Medulla oblongata (tissue), 1 donor: Measurements from ENCODE around the gene SFTA2.
"Not testable (repeated sequence)": the region's sequence is repeated elsewhere in the genome, so short reads cannot be mapped to it uniquely, and the experiment has no call there.

Experiments used
- DNase-seq: peaks from one replicate; pipeline ENCODE4 v3.0.0-alpha.2; 2015; ENCODE audit errors: extremely low spot score

SFTA2 gene

DNA sequence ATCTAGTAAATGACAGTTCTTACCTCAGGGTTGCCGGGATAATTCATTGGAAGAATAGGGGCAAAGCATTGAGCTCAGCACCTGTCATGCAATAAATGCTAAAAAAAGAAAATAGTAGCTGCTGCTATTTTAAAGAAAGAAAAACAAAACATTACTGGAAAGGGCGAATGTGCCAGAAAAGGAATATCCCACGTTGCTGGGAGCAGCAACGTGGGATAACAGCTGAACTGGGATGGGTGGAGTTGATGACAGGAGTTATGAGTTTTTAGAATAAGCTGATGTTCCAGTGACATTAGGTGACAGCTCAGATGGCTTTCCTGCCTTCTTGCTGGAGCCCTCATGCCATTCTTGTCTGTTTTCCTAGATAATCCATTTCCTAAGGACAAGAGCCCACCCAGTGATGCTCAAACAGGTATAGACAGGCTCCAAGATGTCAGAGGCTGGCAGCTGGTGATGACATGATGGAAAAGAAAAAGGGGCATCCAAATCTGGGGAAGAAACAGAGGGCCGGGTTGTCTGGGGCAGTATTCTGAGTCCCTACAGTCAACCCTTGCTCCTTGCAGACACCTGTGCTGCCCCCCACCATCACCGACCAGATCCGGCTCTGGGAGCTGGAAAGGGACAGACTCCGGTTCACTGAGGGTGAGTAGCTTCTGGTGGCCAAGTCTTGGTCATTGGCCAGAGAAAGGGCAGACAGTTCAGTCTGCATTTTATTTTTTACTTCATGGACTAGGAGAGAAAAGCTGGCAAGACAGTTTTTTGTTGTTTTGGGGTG is 19.0 kb downstream of the SFTA2 start:
- DNase-seq: no peak

DNA sequence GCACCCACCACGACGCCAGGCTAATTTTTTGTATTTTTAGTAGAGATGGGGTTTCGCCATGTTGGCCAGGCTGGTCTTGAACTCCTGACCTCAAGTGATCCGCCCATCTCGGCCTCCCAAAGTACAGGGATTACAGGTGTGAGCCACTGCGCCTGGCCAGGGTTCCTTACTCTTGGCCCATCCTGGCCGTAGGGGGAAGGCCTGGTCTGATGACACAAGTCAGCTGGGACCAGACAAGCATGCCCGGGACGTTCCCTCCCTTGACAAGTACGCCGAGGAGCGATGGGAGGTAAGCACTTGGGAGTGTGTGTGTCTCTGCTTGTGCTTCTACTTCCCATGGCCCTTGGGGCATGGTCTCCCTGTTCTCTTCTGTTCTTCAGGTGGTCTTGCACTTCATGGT is 21.5 kb downstream of the SFTA2 start:
- DNase-seq: not testable (repeated sequence)

DNA sequence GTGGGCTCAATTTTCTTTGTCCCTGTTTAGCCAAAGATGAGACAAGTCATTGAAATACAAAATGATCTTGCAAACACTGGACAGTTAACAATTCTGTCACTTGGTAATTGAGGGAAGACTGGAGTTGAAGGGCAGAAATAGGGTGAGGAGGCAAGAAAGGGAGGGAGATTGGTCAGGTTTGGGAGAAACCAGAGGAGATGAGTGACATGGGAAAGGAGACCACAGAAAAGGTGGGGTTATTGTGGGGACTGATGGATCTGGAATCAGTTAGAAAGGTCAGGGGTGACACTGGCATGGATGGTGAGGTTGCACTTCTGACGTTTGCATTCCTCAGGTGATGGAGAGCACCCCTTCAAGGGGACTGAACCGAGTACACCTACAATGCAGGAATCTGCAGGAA is 23.3 kb downstream of the SFTA2 start:
- DNase-seq: no peak

DNA sequence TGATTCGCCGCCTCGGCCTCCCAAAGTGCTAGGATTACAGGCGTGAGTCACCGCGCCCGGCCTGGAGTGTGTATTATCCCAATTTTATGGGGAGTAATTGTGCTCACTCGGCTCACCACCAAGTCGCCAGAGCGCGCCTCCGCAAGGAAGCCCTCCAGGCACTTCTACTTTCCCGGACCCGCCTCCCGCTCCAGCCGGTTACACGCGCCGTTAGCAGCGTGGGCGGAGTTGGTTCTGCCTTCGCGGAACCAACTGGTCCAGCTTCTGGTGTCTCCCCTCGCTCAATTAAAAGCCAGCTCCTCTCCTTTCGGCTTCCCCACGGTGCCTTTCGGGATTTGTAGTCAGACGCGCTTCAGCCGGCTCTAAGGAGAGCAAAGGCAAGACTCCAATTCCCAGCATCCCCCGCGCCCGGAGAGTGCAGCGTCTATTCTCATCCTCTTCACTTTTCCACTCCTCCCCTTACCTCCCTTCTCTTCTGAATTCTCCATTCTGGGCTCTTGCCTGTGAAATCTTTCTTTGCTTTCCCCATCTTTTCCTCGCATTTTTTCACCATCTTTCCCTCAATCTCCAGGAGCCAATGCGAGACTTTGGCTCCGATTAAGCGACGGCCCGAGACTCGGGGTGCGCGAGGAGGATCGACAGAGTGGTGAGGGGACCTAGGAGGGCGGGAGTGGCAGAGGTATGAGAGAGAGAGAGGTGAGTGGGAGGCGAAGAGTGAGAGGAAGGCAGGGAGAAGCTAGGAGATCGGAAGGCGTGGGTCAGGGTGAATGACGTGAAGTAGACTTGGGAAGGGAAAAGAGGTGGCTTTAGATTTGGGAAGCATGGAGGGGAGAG is 24.0 kb downstream of the SFTA2 start, which contains the start of gene GTF2H4:
Gene GTF2H4, plus strand, starts transcription at position 450 of the 834 bp plus-strand sequence.
- peak; percentile 99 for DNase-seq

DNA sequence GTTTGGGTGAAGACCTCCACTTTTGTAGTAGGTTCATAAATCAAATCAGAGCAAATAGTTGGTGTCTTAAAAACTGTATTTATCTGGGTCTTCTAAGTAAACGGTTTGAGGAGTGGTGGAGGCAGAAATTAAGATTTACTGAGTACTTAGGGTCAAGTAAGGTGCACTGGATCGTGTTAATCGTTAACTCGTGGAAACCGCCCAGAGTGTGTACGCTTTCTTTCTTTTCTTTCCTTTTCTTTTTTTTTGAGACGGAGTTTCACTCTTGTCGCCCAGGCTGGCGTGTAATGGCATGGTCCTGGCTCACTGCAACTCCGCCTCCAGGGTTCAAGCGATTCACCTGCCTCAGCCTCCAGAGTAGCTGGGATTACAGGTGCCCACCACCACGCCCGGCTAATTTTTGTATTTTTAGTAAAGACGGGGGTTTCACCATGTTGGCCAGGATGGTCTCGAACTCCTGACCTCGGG is 24.6 kb downstream of the SFTA2 start:
- DNase-seq: not testable (repeated sequence)

DNA sequence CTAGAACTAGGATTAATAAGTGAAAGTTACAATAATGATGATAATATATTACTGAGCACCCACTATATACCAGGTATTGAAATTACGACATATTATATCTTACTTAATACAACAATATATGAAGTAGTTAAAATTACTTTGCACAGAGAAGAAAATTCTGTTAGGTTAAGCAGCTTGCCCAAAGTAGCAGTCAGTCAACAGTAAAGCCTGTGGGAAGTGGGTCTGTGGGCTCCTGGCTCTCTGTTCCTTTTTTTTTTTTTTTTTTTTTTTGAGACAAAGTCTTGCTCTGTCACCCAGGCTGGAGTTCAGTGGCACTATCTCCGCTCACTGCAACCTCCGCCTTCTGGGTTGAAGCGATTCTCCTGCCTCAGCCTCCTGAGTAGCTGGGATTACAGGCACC is 28.7 kb downstream of the SFTA2 start:
- DNase-seq: no peak

DNA sequence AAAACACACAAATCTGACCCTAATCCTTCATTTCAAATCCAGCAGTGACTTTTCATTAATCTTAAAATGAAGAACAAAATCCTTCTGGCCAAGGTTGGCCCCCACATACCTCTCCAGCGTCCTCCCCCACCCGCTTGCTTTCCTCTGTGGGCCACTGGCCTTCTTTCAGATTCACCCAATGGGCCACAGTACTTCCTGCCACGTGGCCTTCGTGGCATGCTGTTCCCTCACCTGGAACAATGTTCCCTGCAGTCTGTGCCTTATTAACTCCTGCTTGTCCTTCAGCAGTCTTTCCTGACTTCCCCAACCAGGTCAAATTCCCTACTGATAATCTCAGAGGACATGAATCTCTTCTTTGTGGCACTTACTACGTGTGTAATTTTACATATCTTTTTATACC is 29.3 kb downstream of the SFTA2 start:
- DNase-seq: no peak

DNA sequence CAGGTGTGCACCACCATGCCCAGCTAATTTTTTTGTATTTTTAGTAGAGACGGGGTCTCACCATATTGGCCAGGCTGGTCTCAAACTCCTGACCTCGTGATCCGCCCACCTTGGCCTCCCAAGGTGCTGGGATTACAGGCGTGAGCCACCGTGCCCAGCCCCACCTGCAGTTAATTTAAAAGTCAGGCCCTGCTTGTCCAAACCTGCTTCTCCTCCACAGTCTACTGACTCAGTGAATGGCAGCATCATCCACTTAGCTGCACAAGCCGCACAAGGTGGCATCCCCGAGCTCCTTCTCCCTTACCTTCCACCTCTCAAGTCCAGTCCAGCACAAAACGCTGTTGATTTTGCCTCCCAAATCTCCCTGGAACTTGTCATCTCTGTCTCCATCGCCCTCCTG is 29.8 kb downstream of the SFTA2 start:
- DNase-seq: not testable (repeated sequence)

DNA sequence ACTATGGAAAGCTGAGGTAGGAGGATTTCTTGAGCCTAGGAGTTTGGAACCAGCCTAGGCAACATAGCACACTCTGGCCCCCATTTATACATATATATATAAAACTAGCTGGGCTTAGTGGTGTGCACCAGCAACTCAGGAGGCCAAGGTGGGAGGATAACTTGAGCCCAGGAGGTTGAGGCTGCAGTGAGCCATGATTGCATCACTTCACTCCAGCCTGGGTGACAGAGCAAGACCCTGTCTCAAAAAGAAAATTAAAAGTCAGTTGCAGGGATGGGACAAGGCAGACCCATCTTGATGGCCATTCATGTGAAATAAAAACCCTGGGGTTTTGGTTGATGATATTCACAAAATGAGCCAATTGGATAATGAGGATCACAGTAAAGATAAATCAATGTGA is 30.5 kb downstream of the SFTA2 start:
- no peak for DNase-seq

DNA sequence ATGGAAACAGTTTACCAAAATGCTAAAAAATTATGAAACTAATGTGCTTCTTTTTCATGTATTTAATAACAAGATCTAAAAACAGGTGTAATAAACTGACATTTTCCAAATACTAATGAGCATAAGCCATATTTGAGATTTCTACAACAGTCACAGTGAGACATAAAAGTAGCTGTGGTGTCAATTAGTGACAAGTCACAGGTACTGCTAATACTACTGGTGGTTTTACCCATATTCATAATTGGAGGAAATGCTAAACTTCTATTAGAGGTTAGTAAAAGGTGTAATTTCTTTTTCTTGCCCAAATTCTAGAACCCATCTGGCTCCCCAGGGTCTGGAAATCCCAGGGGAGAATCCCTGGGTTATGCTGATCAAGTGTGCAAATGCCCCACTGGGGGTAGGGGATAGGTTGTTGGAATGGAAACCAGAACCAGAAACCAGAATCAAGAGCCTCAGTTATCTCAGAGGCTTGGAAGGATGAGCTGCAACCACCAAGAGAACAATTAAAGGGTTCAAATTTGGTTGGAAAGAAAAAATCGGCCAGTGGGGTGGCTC is 31.0 kb downstream of the SFTA2 start:
- no peak for DNase-seq

DNA sequence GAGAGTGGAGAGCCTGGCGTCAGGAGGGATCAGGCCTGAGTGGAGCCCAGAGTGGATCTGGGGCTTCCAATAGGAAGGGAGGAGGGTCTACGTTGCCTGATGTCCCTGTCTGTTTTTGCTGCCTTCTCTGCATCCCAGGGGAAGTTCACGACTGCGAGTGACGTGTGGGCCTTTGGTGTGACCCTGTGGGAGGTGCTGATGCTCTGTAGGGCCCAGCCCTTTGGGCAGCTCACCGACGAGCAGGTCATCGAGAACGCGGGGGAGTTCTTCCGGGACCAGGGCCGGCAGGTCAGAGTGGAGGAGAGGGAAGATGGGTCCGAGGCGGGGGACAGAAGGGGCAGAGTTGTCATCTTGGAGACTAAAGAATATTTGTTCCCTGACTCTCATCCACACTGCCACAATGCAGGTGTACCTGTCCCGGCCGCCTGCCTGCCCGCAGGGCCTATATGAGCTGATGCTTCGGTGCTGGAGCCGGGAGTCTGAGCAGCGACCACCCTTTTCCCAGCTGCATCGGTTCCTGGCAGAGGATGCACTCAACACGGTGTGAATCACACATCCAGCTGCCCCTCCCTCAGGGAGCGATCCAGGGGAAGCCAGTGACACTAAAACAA is 33.1 kb downstream of the SFTA2 start:
- no peak for DNase-seq

DNA sequence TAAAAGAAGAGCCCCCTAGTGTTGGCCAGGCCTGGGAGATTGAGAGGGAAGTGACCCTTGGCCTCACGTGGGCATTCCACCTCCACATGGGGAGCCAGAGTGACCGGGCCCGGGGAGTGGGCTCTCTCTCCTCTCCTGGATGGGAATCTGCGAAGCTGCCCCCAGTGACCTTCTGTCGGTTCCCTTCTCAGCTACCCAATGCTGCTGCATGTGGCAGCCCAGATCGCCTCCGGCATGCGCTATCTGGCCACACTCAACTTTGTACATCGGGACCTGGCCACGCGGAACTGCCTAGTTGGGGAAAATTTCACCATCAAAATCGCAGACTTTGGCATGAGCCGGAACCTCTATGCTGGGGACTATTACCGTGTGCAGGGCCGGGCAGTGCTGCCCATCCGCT is 34.1 kb downstream of the SFTA2 start:
- no peak for DNase-seq

DNA sequence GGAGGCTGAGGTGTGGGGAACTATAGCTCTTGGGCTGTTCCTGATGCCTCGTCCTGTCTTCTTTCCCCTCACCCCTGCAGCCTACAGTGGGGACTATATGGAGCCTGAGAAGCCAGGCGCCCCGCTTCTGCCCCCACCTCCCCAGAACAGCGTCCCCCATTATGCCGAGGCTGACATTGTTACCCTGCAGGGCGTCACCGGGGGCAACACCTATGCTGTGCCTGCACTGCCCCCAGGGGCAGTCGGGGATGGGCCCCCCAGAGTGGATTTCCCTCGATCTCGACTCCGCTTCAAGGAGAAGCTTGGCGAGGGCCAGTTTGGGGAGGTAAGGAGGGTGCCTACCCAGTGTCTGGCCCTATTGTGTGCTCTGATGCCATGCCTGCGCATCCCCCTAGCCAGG is 35.4 kb downstream of the SFTA2 start:
- no peak for DNase-seq

DNA sequence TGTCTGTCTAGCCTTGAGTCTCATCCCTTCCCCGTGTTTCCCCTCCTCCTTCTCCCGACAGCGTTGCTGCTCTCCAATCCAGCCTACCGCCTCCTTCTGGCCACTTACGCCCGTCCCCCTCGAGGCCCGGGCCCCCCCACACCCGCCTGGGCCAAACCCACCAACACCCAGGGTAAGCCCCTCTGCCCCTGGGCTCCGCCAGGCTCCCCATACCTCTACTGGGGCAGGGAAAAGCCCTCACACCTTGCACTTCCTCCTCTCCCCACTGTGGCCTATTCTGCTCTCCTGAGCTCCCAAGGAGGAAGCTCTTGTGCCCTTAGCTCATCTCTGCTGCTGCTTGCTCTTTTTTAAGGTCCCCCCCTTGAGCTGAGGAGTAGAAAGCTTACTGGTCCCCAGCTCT is 36.6 kb downstream of the SFTA2 start:
- DNase-seq: no peak

DNA sequence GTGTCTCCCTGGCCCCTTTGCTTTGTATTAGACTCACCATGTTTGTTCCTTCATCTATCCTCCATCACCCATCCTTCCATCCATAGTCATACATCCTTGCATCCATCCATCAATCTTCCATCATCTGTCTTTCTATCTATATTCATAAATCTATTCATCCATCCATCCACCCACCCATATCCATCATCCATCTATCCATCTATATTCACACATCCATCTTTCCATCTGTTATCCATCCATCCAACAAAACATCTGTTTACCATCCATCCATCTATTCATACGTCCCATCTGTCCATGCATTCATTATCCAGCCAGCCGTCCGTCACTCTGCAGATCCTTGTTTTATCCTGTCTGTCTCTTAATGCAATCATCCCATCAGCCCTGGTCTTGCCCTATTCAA is 37.0 kb downstream of the SFTA2 start:
- DNase-seq: no peak

DNA sequence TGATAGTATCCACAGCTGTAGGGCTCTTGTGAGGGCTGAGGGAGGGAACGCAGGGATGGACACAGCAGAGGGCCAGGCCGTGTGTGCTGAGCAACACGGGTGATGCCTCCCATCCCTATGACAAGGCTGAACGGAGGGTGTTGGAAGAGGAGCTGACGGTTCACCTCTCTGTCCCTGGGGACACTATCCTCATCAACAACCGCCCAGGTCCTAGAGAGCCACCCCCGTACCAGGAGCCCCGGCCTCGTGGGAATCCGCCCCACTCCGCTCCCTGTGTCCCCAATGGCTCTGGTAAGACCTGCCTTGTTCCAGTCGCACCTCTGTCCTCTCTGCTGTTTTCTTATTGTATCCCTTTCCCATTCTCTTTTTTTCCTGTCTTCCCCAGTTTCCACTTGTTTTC is 37.6 kb downstream of the SFTA2 start:
- no peak for DNase-seq

DNA sequence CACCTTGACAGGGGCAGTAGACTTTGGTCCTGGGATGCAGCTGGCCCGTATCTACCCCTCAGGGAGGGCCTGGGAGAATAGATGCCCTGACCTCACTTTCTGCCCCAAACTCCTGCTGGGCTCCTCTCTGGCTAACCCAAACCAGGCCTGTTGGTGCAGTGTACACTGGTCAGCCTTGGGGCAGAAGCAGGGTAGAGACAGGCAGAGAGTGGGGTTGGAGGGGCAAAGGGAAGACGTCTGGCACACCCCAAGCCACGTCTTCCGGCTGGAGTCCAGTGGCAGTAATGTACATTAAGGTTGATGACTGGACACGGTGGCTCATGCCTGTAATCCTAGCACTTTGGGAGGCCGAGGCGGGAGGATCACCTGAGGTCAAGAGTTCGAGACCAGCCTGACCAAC is 38.3 kb downstream of the SFTA2 start:
- no peak for DNase-seq

DNA sequence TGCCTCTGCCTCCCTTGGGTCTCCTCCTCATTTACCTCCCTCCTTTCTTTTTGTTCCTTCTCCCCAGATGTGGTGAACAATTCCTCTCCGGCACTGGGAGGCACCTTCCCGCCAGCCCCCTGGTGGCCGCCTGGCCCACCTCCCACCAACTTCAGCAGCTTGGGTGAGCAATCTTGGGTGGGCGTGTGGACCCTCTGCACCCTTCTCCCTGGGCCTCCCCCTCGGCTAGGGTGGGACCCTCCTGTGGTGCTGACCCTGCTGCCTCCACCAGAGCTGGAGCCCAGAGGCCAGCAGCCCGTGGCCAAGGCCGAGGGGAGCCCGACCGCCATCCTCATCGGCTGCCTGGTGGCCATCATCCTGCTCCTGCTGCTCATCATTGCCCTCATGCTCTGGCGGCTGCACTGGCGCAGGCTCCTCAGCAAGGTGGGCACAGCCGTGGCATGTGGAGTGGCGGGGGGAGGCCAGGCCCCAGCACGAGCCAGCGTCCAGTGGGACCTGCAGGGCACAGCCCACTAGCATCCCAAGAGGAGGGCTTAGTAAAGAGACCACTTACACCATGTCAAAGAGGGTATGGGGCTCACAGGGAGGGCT is 38.9 kb downstream of the SFTA2 start:
- no peak for DNase-seq

DNA sequence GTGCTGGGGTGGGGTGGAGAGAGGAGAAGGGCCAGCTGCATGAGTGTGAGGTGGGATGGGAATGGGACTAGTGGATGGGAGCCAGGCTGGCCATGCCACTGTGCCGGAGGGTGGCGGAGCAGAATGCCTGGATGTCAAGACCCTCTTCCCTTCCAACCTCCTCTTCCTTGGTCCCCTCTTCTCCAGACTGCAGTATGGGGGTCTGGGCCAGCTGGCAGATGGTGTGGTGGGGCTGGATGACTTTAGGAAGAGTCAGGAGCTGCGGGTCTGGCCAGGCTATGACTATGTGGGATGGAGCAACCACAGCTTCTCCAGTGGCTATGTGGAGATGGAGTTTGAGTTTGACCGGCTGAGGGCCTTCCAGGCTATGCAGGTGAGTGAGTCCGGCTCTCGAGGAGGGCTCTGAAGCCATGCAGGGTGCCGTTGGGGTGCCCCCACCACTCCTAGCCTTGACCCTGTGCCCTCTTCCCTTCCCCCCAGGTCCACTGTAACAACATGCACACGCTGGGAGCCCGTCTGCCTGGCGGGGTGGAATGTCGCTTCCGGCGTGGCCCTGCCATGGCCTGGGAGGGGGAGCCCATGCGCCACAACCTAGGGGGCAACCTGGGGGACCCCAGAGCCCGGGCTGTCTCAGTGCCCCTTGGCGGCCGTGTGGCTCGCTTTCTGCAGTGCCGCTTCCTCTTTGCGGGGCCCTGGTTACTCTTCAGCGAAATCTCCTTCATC is 40.0 kb downstream of the SFTA2 start:
- no peak for DNase-seq

DNA sequence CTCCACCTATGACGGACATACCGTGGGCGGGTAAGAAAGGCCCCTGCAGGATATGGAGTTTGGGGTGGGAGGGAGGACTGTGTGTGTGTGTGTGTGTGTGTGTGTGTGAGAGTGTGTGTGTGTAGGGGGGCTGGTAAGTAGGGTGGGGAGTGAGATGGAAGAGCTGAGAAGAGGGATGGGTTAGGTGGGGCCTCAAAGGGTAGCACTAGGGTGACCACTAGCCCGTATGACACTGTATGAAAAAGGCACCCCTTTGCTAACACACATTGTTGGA is 40.6 kb downstream of the SFTA2 start:
- DNase-seq: no peak

DNA sequence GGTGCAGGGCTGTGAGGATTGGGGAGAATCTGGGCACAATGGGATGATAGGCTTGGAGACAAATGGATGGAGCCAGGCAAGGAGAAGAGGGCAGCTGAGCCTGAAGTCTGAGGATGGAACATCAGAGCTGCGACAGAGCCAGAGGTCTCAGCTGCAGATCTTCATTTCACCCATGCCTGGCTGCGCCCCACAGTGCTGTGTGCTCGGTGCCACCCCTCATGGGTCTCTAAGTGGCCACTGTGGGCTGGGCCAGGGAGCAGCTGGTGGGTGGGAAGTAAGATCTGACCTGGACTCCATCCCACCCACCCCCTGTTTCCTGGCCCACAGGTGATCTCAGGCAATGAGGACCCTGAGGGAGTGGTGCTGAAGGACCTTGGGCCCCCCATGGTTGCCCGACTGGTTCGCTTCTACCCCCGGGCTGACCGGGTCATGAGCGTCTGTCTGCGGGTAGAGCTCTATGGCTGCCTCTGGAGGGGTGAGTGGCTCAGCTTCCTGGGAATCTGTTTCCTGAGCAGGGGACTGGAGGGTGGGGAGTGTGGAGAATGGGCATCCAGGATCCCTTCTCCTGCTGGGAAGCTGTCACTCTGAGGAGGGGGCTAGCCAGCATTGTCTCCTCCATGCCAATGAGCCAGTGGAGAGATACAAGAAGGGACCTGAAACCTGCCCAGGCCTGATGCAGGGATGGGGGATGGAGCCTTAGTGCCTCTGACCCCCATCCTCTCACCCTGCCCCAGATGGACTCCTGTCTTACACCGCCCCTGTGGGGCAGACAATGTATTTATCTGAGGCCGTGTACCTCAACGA is 41.1 kb downstream of the SFTA2 start:
- DNase-seq: no peak
